22Rv1 (cell line): Measurements from ENCODE around the gene IRS1.

ENCODE experiments used
- H3K27ac ChIP-seq: fragments of 450-650 bp; 2 replicates; pipeline ENCODE4 v1.5.1; 2017
- CTCF ChIP-seq: fragments of 450-650 bp; IDR thresholded peaks from 2 replicates; pipeline ENCODE4 v1.5.1; 2017; ENCODE audit warnings: mild to moderate bottlenecking
- ZFX ChIP-seq: fragments of 450-650 bp; IDR thresholded peaks from 2 replicates; pipeline ENCODE4 v1.6.1; 2017; ENCODE audit warnings: antibody characterized with exemption, borderline replicate concordance

The IRS1 gene

DNA sequence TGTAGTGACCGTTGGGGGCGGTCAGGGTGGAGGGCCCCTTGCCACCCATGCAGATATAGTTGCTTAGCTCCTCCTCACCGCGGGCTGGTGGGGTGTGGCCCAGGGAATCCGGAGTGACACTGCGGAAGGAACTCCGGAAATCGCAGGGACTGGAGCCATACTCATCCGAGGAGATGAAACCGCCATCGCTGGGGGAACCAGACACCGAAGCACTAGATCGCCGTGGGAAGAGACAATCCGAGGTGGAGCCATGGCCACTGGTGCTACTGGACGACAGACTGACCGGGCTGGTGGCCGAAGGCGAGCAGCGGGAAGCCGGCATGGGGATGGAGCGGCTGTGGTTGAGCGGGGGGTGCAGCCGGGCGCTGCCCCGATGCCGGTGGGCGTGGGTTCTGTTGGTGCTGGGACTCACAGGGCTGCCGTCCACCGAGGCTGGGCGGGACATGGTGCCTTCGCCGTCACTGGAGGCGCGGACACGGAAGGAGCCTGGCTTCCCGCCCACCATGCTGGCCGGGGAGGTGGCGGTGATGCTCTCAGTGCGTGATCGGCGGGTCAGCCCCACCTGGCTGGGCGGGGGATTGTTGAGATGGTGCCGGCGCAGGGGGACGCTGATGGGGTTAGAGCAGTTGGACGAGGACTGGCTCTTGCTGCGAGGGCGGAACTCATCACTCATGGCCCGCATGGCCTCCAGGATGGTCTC is 2.2 kb downstream of the IRS1 start:
- H3K27ac ChIP-seq, result peak overlapping the region; percentile 81; the same call in 1 of the 2 replicates

DNA sequence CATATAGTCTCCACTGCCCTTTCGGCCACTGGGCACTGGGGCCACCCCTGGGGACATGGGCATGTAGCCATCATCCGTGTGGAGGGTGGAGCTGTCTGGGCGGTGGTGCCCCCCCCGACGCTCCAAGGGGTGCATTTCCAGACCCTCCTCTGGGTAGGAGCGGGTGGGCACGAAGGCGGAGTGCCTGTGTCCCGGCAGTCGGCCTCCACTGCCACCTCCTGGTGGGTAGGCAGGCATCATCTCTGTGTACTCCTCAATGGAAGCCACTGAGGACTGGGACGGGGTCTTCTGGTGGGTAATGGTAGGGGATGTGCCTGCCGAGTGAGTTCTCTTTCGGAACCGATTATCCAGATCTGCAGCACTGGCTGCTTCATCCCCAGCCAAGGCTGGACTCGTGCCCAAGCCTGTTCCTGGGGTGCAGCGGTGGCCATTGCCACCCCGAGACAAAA is 2.8 kb downstream of the IRS1 start:
- no peak overlapping the region for H3K27ac ChIP-seq
- 0 out of 2 replicates have a peak, but pooled peaks have one; percentile 6 for TF ChIP-seq CTCF
- TF ChIP-seq ZFX, result no peak

More for the DNA sequence above, 2.2 kb downstream of the IRS1 start:
- TF ChIP-seq ZFX (no peak), CTCF (no peak)

DNA sequence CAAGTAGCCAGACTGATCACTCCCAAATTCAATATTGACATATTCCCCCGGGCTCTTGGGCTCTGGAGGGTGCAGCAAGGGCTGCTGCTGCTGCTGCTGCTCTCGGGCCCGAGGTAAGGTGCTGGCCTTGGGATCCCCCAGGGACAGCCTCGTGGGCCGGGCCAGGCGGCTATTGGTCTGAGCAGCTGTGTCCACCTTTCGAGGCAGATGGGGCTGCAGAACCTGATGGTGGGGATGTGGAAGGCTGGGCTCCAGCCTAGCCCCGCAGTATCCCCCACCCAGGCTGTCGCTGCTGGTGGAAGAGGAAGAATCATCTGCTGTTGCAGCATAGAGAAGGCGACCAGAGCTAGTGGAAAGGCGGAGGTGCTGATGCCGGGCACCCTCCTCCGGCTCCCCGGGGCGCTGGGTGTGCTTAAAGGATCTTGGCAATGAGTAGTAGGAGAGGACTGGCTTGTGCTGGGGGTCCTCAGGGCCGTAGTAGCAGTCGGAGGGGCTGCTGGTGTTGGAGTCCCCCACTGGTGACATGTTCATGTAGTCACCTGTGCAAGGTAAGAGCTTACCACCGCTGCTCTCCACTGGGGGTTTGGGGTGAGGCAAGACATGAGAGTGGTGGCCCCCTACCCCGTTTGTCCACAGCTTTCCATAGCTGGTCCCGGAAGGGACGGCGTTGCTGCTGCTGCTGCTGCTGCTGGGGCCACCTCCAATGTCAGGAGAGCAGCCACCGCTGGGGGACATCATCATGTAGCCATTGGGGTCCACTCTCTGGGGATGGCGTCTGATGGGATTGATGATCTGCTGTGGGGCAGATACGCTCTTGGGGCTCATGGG is 3.4 kb downstream of the IRS1 start:
- H3K27ac ChIP-seq, result peak overlapping the region; percentile 52; the same call in 1 of the 2 replicates
- no peak for TF ChIP-seq ZFX
- no peak for TF ChIP-seq CTCF

- TF ChIP-seq ZFX, result no peak
- no peak for TF ChIP-seq CTCF
- H3K27ac ChIP-seq, result peak overlapping the region; percentile 52; the same call in 1 of the 2 replicates
Measured at GRCh38 chr2:226795281-226796011, 4.2 kb downstream of the IRS1 start.

DNA sequence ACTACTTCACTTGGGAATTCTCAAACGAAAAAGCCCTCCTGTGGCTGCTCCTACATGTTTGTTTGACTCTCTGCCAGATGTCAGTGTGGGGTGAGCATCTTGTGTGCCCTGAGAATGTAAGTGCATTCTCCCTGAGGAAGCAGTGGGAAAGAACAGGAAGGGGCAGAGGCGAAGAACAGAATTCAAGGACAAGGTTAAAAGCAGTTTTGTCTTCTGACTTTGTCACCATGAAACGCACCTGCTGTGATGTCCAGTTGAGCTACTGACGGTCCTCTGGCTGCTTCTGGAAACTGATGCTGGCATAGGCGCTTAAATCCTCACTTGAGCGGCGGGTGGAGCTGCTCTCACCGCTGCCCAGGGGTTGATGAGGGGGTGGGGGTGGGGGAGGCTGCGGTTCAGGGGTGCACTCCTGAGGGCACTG is 4.9 kb downstream of the IRS1 start:
- TF ChIP-seq CTCF, result no peak
- no peak for TF ChIP-seq ZFX
- H3K27ac ChIP-seq, result peak overlapping the region; percentile 52

GRCh38 chr2:226794196-226794661 is 5.4 kb downstream of the IRS1 start:
- no peak for TF ChIP-seq ZFX
- peak overlapping the region; percentile 52 for H3K27ac ChIP-seq

- no peak for TF ChIP-seq ZFX
- TF ChIP-seq CTCF, result no peak
- H3K27ac ChIP-seq, result peak overlapping the region; percentile 52; the same call in 1 of the 2 replicates
Measured at GRCh38 chr2:226793646-226794045, 6.0 kb downstream of the IRS1 start.
